Measurements from ENCODE around the gene ATOSA. TPM values are rescaled to one million over a fixed set of nuclear protein-coding genes. Genes with fewer than 3 reads are reported as not detected.

The ATOSA gene, protein sequence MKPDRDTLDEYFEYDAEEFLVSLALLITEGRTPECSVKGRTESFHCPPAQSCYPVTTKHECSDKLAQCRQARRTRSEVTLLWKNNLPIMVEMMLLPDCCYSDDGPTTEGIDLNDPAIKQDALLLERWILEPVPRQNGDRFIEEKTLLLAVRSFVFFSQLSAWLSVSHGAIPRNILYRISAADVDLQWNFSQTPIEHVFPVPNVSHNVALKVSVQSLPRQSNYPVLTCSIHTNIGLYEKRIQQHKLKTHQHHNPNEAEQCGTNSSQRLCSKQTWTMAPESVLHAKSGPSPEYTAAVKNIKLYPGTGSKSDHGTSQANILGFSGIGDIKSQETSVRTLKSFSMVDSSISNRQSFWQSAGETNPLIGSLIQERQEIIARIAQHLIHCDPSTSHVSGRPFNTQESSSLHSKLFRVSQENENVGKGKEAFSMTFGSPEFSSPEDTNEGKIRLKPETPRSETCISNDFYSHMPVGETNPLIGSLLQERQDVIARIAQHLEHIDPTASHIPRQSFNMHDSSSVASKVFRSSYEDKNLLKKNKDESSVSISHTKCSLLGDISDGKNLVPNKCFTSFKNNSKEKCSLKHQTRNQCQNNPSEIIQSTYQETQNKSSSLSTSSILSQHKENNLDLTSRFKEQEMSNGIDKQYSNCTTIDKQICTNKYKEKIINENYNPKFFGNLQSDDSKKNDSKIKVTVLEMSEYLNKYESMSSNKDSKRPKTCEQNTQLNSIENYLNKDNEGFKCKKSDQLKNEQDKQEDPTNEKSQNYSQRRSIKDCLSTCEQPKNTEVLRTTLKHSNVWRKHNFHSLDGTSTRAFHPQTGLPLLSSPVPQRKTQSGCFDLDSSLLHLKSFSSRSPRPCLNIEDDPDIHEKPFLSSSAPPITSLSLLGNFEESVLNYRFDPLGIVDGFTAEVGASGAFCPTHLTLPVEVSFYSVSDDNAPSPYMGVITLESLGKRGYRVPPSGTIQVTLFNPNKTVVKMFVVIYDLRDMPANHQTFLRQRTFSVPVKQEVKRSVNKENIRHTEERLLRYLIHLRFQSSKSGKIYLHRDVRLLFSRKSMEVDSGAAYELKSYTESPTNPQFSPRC
- 7.1 and 8.7 TPM in 2 replicates for total RNA-seq (2014; rRNA removed; shearing (Covaris generic))
- 7.0 and 13.6 TPM in 2 replicates for polyA plus RNA-seq (2014; cell fraction: nucleus; rRNA removed)

- peak; percentile 70 for DNase-seq (ENCODE audit: extremely low read depth, low read depth)
Observed at GRCh38 chr15:52679232-52680040, at the start of gene ATOSA. TSS of gene ATOSA (minus strand) at chr15:52679388. CDS start at chr15:52678021, 1,367 bp downstream.

DNA sequence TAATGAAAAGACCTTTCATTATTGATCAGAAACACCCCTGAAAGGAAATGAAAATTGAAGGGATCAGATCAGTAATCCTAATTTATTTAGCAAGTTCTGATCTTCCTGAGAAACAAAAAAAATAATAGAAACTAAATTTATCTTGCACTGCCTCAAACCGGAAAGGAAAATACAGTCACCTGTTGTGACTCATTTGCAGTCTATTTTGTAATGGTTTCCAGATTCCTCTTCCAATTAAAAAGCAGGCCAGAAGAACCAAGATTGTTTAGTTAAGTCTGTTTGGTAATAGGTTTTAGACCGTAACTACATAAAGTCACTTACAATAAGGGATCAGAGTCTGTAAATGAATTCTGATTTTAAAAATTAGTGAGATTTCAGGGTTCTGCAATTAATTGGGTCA, 49.7 kb upstream of the ATOSA start:
- DNase-seq (ENCODE audit: extremely low read depth, low read depth): no peak

DNA sequence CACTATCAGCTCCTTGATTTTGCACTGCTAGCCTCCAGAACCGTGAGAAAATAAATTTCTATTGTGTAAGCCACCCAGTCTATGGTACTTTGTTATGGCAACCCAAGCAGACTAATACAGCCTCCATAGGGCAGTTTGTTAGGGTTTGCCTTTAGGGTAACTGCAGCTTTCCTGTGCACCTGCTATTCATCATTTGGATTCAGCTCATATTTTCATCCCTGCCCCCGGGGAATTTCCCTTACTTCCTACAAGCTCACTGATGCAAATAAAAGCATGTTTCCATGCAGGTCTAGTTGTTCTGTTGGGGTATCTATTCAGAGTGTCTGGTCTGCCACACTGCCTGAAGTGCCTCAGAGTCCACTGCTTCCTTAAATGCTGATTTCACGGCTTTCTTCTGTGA, 48.6 kb upstream of the ATOSA start:
- no peak for DNase-seq (ENCODE audit: extremely low read depth, low read depth)

GRCh38 chr15:52726195-52726594, 47.0 kb upstream of the ATOSA start:
- no peak for DNase-seq (ENCODE audit: extremely low read depth, low read depth)

- DNase-seq (ENCODE audit: extremely low read depth, low read depth): no peak
Observed at GRCh38 chr15:52718551-52718950, 39.4 kb upstream of the ATOSA start.

DNA sequence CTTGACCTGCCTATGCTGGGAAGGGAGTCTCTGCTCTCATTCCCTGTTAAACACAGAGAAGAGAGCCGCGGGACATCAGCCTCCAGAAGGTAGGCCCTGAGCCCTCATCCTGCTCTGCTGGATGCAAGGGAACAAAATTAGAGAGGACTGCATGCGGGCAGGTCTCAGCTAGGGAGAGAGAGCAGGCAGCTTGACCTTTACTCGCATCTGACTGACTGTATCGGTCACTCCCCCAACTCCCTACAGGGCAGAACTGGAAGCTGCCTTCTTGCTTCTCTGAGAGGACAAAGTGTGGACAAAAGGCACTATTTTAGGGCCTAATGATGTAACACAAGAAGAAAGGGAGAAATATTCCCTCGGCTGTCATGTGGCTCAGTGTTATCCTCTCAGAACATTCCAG, 38.7 kb upstream of the ATOSA start:
- no peak for DNase-seq (ENCODE audit: extremely low read depth, low read depth)

DNA sequence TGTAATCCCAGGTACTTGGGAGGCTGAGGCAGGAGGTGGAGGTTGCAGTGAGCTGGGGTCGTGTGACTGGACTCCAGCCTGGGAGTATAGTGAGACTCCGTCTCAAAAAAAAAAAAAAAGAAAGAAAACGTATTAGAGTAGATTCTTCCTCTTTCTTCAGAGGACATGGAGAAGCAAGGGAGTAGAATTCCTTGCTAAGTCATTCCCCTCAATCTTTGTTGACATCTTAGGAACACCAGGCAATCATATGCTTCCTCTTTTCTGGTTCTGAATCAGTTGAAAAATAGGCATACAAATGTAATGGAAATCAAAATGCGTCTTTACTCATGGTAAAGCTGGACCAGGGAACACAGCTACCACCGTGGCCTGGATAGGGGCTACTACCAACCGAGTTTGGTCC, 38.3 kb upstream of the ATOSA start:
- no peak for DNase-seq (ENCODE audit: extremely low read depth, low read depth)

GRCh38 chr15:52716536-52716935, 37.3 kb upstream of the ATOSA start:
- DNase-seq (ENCODE audit: extremely low read depth, low read depth): no peak

DNA sequence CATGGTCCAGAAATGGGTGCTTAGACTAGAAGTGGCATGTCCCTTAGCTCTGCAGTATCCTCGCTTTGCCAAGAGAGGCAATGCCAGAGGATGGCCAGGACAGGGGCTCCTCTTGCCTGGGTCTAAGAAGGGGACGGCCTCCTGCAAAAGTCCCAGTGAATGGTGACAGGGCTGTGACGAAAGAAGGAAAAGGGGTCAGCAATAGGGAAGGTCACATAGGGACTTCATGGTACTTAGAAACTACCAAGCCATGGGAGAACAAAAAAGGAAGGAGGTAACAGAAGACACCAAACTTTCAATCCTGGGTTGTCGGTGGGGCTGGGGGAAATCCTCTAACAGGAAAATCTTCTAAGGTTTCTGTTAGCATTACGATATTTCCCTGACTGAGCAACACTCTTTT, 36.2 kb upstream of the ATOSA start:
- no peak for DNase-seq (ENCODE audit: extremely low read depth, low read depth)

DNA sequence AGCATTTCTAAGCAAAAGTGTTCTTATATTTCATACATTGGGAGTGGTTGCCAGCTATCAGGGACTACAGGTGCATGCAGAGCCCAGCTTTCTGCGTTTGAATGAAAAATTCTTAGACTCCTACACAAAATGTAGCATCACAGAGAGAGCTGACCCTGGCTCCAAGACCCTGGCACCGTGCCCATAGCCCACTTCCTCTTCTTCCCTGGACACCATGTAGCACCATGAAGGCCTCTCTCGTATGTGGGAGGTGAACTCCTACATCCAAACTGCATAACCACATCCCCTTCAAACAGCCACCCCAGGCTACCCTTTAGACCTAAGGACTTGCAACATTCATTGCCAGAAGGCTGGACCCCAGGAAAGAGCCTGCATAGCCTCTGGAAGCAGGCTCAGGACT, 35.8 kb upstream of the ATOSA start:
- DNase-seq (ENCODE audit: extremely low read depth, low read depth): no peak

- DNase-seq (ENCODE audit: extremely low read depth, low read depth): no peak
Observed at GRCh38 chr15:52710708-52711389, 31.7 kb upstream of the ATOSA start.

- no peak for DNase-seq (ENCODE audit: extremely low read depth, low read depth)
Observed at GRCh38 chr15:52710050-52710707, 31.0 kb upstream of the ATOSA start.

GRCh38 chr15:52709187-52709981, 30.2 kb upstream of the ATOSA start:
- DNase-seq (ENCODE audit: extremely low read depth, low read depth): no peak

DNA sequence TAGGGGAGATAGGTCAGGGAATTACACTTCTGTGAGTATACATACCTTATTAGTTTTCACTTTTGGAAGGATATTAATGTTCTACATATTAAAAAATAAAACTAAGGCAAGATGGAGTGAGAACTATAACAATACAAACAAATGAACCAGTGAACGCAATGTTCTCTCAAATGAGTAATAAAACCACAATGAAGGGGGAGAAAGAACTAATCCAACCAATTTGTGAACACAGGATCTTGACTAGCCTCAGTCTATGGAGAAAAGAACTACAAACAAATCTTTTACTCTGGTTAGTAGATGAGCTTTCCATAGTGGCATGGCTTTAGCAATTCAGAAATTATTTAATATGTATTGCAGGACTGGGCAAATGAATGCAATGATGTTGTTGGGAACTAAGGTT, 26.9 kb upstream of the ATOSA start:
- DNase-seq (ENCODE audit: extremely low read depth, low read depth): no peak

- no peak for DNase-seq (ENCODE audit: extremely low read depth, low read depth)
Observed at GRCh38 chr15:52702390-52702789, 23.2 kb upstream of the ATOSA start.

- no peak for DNase-seq (ENCODE audit: extremely low read depth, low read depth)
Observed at GRCh38 chr15:52699457-52699856, 20.3 kb upstream of the ATOSA start.

DNA sequence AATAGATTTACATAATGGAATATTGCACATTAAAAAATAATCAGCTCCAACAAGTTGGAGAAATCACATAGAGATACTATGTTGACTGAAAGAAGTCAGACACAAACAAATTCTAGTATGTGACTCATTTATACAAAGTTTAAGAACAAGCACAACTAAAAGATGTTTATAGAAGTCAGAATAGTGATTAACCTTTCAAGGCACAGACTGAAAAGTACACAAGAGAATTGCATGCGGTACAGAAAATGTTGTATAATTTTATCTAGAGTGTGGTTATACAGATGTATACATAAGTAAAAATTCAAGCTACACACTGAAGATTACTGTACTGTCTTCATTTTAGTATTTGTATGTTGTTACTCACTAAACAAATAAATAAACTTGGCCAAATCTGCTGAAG, 19.3 kb upstream of the ATOSA start:
- no peak for DNase-seq (ENCODE audit: extremely low read depth, low read depth)

- no peak for DNase-seq (ENCODE audit: extremely low read depth, low read depth)
Observed at GRCh38 chr15:52697051-52697450, 17.9 kb upstream of the ATOSA start.
